Spleen (tissue), 7 donors: ENCODE measurements around the gene APOB.

Source experiments
- POLR2A ChIP-seq, 3 donors: fragments of 450-650 bp; IDR thresholded peaks; one replicate each; pipeline ENCODE4 v1.5.1; 2017; ENCODE audit warnings: antibody characterized with exemption in 3 of 3, mild to moderate bottlenecking in 1 of 3
- POLR2AphosphoS5 ChIP-seq, 3 donors: sonication (generic); formaldehyde crosslinking; IDR thresholded peaks; one replicate each; pipeline ENCODE4 v1.5.1; 2017; ENCODE audit warnings: antibody characterized with exemption in 3 of 3
- TF ChIP-seq, protein P1 (sequence below), 11 experiments: fragments of 200-600 bp in 7 of 11; fragments of 450-650 bp in 4 of 11; sonication (generic) in 4 of 11; IDR thresholded peaks in 8 of 11; conservative IDR thresholded peaks in 3 of 11; 1 replicate in 7 of 11; 2 replicates in 4 of 11; pipeline versions ENCODE4 v1.4.0 to v1.8.0; 2016 to 2021; ENCODE audit warnings: antibody characterized with exemption in 11 of 11, inconsistent platforms in 4 of 11, mild to moderate bottlenecking in 1 of 11
- donor health status: DM: no; HTN: no; CAD: no; lungs with moderate emphysema.
- donor health status: DM: no; HTN: no; CAD: no.
- donor health status: DM: no; HTN: no; CAD: no.

DNA sequence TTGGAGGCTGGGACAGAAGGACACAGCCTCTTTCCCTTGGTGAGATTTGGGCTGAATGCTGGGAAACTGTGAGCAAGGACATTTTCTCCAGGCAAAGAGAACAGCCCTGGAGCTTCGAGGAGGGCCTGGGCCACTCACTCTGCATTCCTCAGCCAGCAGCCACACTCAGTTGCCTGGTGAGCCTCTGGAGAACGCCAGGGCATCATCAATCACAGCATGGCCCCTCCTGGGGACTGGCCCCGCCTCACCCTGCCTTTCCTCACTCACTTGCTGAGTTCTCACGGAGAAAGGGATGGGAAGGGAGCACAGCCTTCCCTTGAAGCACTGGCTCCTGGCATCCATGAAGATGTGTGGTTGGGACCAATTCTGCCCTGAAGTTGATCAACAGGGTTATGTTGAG, 55.0 kb downstream of the APOB start:
- TF ChIP-seq POLR2A (IDR thresholded peaks at IDR 0.05) (no peak), POLR2AphosphoS5 (IDR thresholded peaks at IDR 0.05) (no peak)
- TF ChIP-seq, protein P1, sequence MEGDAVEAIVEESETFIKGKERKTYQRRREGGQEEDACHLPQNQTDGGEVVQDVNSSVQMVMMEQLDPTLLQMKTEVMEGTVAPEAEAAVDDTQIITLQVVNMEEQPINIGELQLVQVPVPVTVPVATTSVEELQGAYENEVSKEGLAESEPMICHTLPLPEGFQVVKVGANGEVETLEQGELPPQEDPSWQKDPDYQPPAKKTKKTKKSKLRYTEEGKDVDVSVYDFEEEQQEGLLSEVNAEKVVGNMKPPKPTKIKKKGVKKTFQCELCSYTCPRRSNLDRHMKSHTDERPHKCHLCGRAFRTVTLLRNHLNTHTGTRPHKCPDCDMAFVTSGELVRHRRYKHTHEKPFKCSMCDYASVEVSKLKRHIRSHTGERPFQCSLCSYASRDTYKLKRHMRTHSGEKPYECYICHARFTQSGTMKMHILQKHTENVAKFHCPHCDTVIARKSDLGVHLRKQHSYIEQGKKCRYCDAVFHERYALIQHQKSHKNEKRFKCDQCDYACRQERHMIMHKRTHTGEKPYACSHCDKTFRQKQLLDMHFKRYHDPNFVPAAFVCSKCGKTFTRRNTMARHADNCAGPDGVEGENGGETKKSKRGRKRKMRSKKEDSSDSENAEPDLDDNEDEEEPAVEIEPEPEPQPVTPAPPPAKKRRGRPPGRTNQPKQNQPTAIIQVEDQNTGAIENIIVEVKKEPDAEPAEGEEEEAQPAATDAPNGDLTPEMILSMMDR (IDR thresholded peaks at IDR 0.05 in 8 of 11, conservative IDR thresholded peaks at IDR 0.05 in 3 of 11): no peak
